HS-27A (cell line): ENCODE results near the gene CES1.
"Not testable (repeated sequence)": the region's sequence is repeated elsewhere in the genome, so short reads cannot be mapped to it uniquely, and the experiment has no call there.

Source experiments
- DNase-seq: peaks from one replicate; pipeline ENCODE4 v3.0.0-alpha.2; 2012; ENCODE audit warnings: low read depth, missing footprints

Gene CES1

GRCh38 chr16:55832773-55833691, at the start of gene CES1:
Gene CES1 (minus strand): TSS chr16:55833096. CDS start chr16:55833055, 41 bp downstream.
- DNase-seq, result no peak

- no peak for DNase-seq
These were observed 44.0 kb upstream of the CES1 start for GRCh38 chr16:55876854-55877253.

GRCh38 chr16:55875273-55875672, 42.4 kb upstream of the CES1 start, which contains the start of gene CES5A:
Gene CES5A (minus strand): TSS chr16:55875373. CDS start chr16:55875221, 152 bp downstream.
- DNase-seq, result no peak

- DNase-seq, result no peak
These were observed 40.2 kb upstream of the CES1 start for GRCh38 chr16:55873122-55873521.

GRCh38 chr16:55872130-55872529, 39.2 kb upstream of the CES1 start:
- no peak for DNase-seq

- no peak for DNase-seq
These were observed 38.6 kb upstream of the CES1 start for GRCh38 chr16:55871411-55872038.

- DNase-seq, result no peak
These were observed 36.1 kb upstream of the CES1 start for GRCh38 chr16:55868980-55869379.

GRCh38 chr16:55868137-55868536, 35.2 kb upstream of the CES1 start:
- DNase-seq, result no peak

- DNase-seq, result no peak
These were observed 28.4 kb upstream of the CES1 start for GRCh38 chr16:55861288-55861687.

GRCh38 chr16:55857650-55858049, 24.8 kb upstream of the CES1 start:
- not testable (repeated sequence) for DNase-seq

- DNase-seq, result no peak
These were observed 24.1 kb upstream of the CES1 start for GRCh38 chr16:55856950-55857349.

GRCh38 chr16:55853114-55853513, 20.2 kb upstream of the CES1 start:
- no peak for DNase-seq

GRCh38 chr16:55849536-55849935, 16.6 kb upstream of the CES1 start:
- DNase-seq, result no peak

GRCh38 chr16:55846598-55847346, 13.9 kb upstream of the CES1 start:
- no peak for DNase-seq

GRCh38 chr16:55843105-55843395, 10.2 kb upstream of the CES1 start:
- no peak for DNase-seq

GRCh38 chr16:55842369-55843104, 9.6 kb upstream of the CES1 start:
- DNase-seq, result peak; percentile 5

- DNase-seq, result no peak
These were observed 6.2 kb upstream of the CES1 start for GRCh38 chr16:55839115-55839514.

GRCh38 chr16:55836158-55836611, 3.3 kb upstream of the CES1 start:
- no peak for DNase-seq

GRCh38 chr16:55835581-55835980, 2.7 kb upstream of the CES1 start:
- DNase-seq, result no peak

- DNase-seq, result not testable (repeated sequence)
These were observed 2.3 kb upstream of the CES1 start for GRCh38 chr16:55835173-55835572.

GRCh38 chr16:55834049-55834448, 1.2 kb upstream of the CES1 start:
- DNase-seq, result no peak

GRCh38 chr16:55832425-55832772, 497 bp downstream of the CES1 start:
- no peak for DNase-seq
